Right lobe of liver (tissue), 6 donors: ENCODE data around the gene GGA1. TPM values are rescaled to one million over a fixed set of nuclear protein-coding genes. Genes with fewer than 3 reads are reported as not detected.

Experiments used
- ATAC-seq, 4 donors: fragments of 200-7000 bp; cut with Tn5 transposase; one replicate each; pipeline ENCODE4 v1.9.1; 2020; ENCODE audit warnings: mild to moderate bottlenecking in 4 of 4, moderate library complexity in 4 of 4
- DNase-seq, 3 donors: peaks; one replicate each; pipeline ENCODE4 v3.0.0-alpha.2; 2020
- H3K27ac ChIP-seq, 3 donors: fragments of 200-600 bp; one replicate each; pipeline ENCODE4 v1.8.0; 2022
- H3K27me3 ChIP-seq, 2 donors: fragments of 200-600 bp; one replicate each; pipeline ENCODE4 v1.8.0; 2022
- H3K36me3 ChIP-seq, 4 donors: fragments of 200-600 bp; sonication (generic) in 1 of 4; one replicate each; pipeline versions ENCODE4 v1.5.1 to v1.8.0; 2017 to 2022; ENCODE audit warnings: control low read depth in 1 of 4
- H3K4me1 ChIP-seq, 4 donors: fragments of 200-600 bp; sonication (generic) in 1 of 4; one replicate each; pipeline versions ENCODE4 v1.5.1 to v1.8.0; 2017 to 2022; ENCODE audit warnings: control low read depth in 1 of 4
- H3K4me3 ChIP-seq, 3 donors: fragments of 200-600 bp; one replicate each; pipeline ENCODE4 v1.8.0; 2022
- H3K9me3 ChIP-seq, 4 donors: fragments of 200-600 bp; sonication (generic) in 1 of 4; one replicate each; pipeline versions ENCODE4 v1.5.1 to v1.8.0; 2017 to 2022; ENCODE audit warnings: control low read depth in 1 of 4
- CTCF ChIP-seq, 4 donors: fragments of 200-600 bp in 3 of 4; fragments of 450-650 bp in 1 of 4; IDR thresholded peaks; one replicate each; pipeline versions ENCODE4 v1.5.1 to v1.8.0; 2016 to 2022; ENCODE audit warnings: antibody characterized with exemption in 4 of 4, mild to moderate bottlenecking in 2 of 4
- POLR2A ChIP-seq: fragments of 450-650 bp; IDR thresholded peaks from one replicate; pipeline ENCODE4 v1.6.1; 2017; ENCODE audit warnings: antibody characterized with exemption, mild to moderate bottlenecking
- WGBS: methylation state at CpG from one replicate; pipeline ENCODE4 v1.1.6; 2018; ENCODE audit warnings: low coverage, low lambda C conversion rate; ENCODE audit not compliant: insufficient coverage; ENCODE audit errors: missing lambda C conversion rate; 5-methylcytosine and 5-hydroxymethylcytosine counted together
- intact Hi-C, 2 donors: fragments of 100-400 bp; cut with DNase I; formaldehyde crosslinking; loops; one replicate each; pipeline versions ENCODE4 v1.11.2 to v1.14.1; 2022
- total RNA-seq, 6 experiments: library from RNA; depleted of rRNA in 2 of 6; stranded (reverse); fragments of >200 nt in 2 of 6; fragmentation: NEBNext Ultra II Directional in 3 of 6; extraction: Animal tissue kit (Norgen Biotek cat#: 25700) in 3 of 6; gene quantifications; one replicate each; pipeline versions ENCODE4 v1.1.0 to v1.2.4, GENCODE V29; 2016 to 2023
- donor health status: DM: no; HTN: yes; CAD: no.
- donor health status: DM: no; HTN: no; CAD: no.
- donor health status: DM: no; HTN: no; CAD: no.
- donor health status: DM: no; HTN: yes; CAD: no.
- donor health status: DM: no; HTN: yes; CAD: no.

Gene GGA1
- total RNA-seq, 6 experiments from 2014 or later, result 18.4 to 27.3 (median 24.1) TPM

GRCh38 chr22:37627121-37627520, 18.5 kb downstream of the GGA1 start:
- H3K4me1 ChIP-seq, result peaks cover 2 to 42% (median 27%) of the 10 kb centered on the region in 4 donors
- H3K36me3 ChIP-seq, result peaks cover 0 to 8% (median 1%) of the 10 kb centered on the region in 4 donors
- H3K9me3 ChIP-seq, result no peaks in the 10 kb centered on the region
- DNase-seq (no peak), ATAC-seq (no peak)
- H3K27me3 ChIP-seq, result no peaks in the 10 kb centered on the region
- WGBS, result 54% methylated on average over 2 of the region's 7 CpGs
- TF ChIP-seq POLR2A, result no peak
- TF ChIP-seq CTCF (IDR thresholded peaks at IDR 0.05), result no peak
- intact Hi-C loops, result loop anchor here in 1 of 2 donors (10.0 kb wide), 1 partner anchor 48 kb away; the partner anchor contains the start of gene LGALS1
- no peak overlapping the region for H3K4me3 ChIP-seq
- H3K27ac ChIP-seq, result peak overlapping the region in 1 of 3 donors; percentile 65

GRCh38 chr22:37627545-37627944, 18.9 kb downstream of the GGA1 start:
- no peak overlapping the region for H3K4me3 ChIP-seq
- no peak overlapping the region for H3K27ac ChIP-seq
- H3K4me1 ChIP-seq, result peaks cover 2 to 46% (median 27%) of the 10 kb centered on the region in 4 donors
- peaks cover 0 to 5% (median 1%) of the 10 kb centered on the region in 4 donors for H3K36me3 ChIP-seq
- DNase-seq (peak in 2 of 3 donors; percentile 26 to 54), ATAC-seq (no peak)
- intact Hi-C loops, result loop anchor here in 1 of 2 donors (10.0 kb wide), 1 partner anchor 47 kb away; the partner anchor contains the start of gene LGALS1
- TF ChIP-seq POLR2A, result no peak
- TF ChIP-seq CTCF (IDR thresholded peaks at IDR 0.05), result no peak
- 33% methylated on average over 1 of the region's 6 CpGs for WGBS
- no peaks in the 10 kb centered on the region for H3K27me3 ChIP-seq
- H3K9me3 ChIP-seq, result no peaks in the 10 kb centered on the region

GRCh38 chr22:37628830-37629229, 20.2 kb downstream of the GGA1 start:
- intact Hi-C loops, result loop anchor here in 1 of 2 donors (10.0 kb wide), 1 partner anchor 46 kb away; the partner anchor contains the start of gene LGALS1
- 60% methylated on average over 3 of the region's 8 CpGs for WGBS
- DNase-seq (peak in 2 of 3 donors; percentile 15 to 38), ATAC-seq (no peak)
- H3K4me1 ChIP-seq, result peaks cover 2 to 57% (median 27%) of the 10 kb centered on the region in 4 donors
- no peak overlapping the region for H3K4me3 ChIP-seq
- TF ChIP-seq CTCF (IDR thresholded peaks at IDR 0.05) (no peak), POLR2A (no peak)
- H3K27me3 ChIP-seq, result no peaks in the 10 kb centered on the region
- H3K36me3 ChIP-seq, result peaks cover 0 to 5% (median 1%) of the 10 kb centered on the region in 4 donors
- no peak overlapping the region for H3K27ac ChIP-seq
- no peaks in the 10 kb centered on the region for H3K9me3 ChIP-seq

GRCh38 chr22:37629928-37630327, 21.3 kb downstream of the GGA1 start:
- H3K36me3 ChIP-seq, result peaks cover 0 to 5% (median 1%) of the 10 kb centered on the region in 4 donors
- no peak for ATAC-seq
- no peaks in the 10 kb centered on the region for H3K9me3 ChIP-seq
- no CpG with 5 or more reads among the region's 10 CpGs for WGBS
- intact Hi-C loops, result loop anchor here in 1 of 2 donors (10.0 kb wide), 1 partner anchor 45 kb away; the partner anchor contains the start of gene LGALS1
- H3K4me3 ChIP-seq, result no peak overlapping the region
- TF ChIP-seq POLR2A (no peak), CTCF (IDR thresholded peaks at IDR 0.05) (no peak)
- DNase-seq, result peak in 1 of 3 donors; percentile 17
- no peak overlapping the region for H3K27ac ChIP-seq
- H3K27me3 ChIP-seq, result no peaks in the 10 kb centered on the region
- H3K4me1 ChIP-seq, result peaks cover 2 to 63% (median 32%) of the 10 kb centered on the region in 4 donors
